ENCODE measurements around the gene BTN1A1. TPM values are rescaled to one million over a fixed set of nuclear protein-coding genes. Genes with fewer than 3 reads are reported as not detected.
"Not testable (repeated sequence)": the region's sequence is repeated elsewhere in the genome, so short reads cannot be mapped to it uniquely, and the experiment has no call there.

BTN1A1 gene, protein sequence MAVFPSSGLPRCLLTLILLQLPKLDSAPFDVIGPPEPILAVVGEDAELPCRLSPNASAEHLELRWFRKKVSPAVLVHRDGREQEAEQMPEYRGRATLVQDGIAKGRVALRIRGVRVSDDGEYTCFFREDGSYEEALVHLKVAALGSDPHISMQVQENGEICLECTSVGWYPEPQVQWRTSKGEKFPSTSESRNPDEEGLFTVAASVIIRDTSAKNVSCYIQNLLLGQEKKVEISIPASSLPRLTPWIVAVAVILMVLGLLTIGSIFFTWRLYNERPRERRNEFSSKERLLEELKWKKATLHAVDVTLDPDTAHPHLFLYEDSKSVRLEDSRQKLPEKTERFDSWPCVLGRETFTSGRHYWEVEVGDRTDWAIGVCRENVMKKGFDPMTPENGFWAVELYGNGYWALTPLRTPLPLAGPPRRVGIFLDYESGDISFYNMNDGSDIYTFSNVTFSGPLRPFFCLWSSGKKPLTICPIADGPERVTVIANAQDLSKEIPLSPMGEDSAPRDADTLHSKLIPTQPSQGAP
- not detected for total RNA-seq

DNA sequence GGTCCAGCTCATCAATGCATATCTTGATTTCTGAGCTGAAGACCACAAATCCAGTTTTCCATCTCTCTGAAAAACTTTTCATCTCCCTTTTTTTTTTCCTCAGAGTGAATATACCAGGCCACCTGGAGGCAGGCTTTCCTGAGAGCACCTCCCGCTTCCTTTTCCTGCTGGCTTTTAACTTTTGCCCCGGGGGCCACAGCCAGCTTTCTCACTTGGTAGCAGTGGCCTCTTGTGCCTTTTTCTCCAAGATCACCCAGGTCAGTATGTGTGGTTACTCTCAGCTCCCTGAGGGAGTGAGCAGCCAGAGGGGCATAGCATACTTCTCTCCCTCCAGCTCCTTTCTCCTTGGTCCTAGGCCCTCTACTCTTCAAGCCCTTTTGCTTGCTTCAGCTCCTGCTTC is at the start of gene BTN1A1:
TSS of gene BTN1A1 (plus strand) at position 202 of the 400 bp plus-strand sequence. CDS start 984 bp downstream, outside the sequence.
- ATAC-seq: no peak
- no peak for DNase-seq (ENCODE audit: low spot score)

DNA sequence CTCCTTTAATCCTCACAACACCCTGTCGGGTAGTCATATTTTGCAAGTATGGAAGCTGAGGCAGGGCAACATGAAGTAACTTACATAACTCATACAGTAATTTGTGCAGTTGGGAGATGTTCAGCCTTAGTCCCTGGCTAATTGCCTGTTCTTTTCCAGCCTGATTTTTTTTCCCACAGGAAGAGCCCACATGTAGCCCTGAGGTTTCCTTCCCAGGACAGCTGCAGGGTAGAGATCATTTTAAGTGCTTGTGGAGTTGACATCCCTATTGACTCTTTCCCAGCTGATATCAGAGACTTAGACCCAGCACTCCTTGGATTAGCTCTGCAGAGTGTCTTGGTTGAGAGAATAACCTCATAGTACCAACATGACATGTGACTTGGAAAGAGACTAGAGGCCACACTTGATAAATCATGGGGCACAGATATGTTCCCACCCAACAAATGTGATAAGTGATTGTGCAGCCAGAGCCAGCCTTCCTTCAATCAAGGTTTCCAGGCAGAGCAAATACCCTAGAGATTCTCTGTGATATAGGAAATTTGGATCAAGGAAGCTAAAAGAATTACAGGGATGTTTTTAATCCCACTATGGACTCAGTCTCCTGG is 47.4 kb upstream of the BTN1A1 start:
- DNase-seq (ENCODE audit: low spot score) (no peak), ATAC-seq (no peak)

- ATAC-seq: no peak
- DNase-seq (ENCODE audit: low spot score): no peak
These were observed 45.5 kb upstream of the BTN1A1 start for GRCh38 chr6:26454631-26455030.

DNA sequence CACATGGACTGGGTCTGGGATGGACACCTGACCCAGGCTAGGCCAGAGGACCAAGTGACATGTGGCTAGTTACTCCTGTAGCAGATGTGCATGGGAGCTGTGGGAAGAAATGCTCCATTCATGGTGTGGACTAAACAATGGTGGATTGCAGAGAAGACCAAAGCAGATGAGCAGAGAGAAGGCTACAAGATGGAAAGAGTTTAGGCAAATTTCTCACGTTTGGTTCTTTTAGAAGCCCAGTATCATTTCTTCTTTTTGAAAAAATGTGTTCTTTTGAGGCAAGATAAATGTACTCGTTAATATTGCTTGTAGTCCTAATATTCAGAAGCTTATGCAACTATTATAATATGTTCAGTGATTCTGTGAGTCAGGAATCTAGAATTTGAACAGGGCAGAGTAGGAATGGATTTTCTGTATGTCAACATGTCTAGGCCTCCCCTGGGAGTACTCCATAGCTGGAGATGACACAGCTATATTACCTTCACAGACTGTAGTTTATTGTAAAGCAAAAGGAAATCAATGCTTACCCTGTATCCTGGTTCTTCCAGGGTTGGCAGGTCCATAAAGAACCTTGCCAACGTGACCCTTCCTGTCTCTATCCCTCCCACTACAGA is 44.6 kb upstream of the BTN1A1 start:
- DNase-seq (ENCODE audit: low spot score) (no peak), ATAC-seq (no peak)

GRCh38 chr6:26457264-26457805 is 42.8 kb upstream of the BTN1A1 start:
- no peak for DNase-seq (ENCODE audit: low spot score)
- ATAC-seq: peak; percentile 66

DNA sequence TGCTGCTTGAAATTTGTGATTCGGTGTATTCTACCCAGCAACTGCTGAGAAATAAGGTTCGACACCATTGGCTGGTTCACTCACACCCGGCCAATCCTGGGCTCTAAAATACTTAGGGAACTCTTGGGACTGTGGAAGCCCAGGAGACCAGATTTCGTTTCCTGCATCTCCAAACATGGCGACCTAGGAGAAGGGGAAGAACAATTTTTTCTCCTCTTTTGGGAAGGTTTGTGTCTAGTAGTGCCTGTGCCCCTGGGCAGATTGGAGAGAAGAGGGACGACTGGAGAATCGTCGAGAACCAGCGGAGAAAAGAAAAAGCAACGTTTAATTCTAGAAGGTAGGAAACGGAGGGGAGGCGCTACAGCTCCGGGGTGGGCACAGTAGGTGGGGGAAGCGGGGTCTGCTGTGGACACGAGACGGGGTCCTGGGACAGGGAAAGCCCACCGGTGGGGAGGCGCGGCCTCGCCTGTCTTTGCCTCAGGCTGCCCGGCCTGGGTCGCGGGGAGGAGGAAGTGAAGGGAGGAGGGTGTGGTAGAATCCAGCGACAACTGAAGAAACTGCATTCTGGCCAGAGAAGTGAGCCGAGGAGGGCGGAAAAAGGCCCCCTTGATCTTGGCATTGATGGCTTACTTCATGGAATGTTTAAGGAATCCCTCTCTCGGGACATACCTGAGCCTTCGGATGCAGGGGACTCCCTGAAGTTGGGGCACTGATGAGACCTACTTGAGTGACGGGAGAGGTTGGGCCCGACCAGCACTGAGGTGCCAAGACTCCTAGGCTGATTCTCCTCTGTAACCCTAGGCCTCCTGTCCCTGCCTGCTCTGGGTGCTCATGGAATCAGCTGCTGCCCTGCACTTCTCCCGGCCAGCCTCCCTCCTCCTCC is 42.1 kb upstream of the BTN1A1 start, which contains the start of gene BTN2A1:
TSS of gene BTN2A1 (plus strand) at position 150 of the 883 bp plus-strand sequence. CDS start at position 832, 682 bp downstream.
- ATAC-seq (peak; percentile 98), DNase-seq (ENCODE audit: low spot score) (peak; percentile 75)

DNA sequence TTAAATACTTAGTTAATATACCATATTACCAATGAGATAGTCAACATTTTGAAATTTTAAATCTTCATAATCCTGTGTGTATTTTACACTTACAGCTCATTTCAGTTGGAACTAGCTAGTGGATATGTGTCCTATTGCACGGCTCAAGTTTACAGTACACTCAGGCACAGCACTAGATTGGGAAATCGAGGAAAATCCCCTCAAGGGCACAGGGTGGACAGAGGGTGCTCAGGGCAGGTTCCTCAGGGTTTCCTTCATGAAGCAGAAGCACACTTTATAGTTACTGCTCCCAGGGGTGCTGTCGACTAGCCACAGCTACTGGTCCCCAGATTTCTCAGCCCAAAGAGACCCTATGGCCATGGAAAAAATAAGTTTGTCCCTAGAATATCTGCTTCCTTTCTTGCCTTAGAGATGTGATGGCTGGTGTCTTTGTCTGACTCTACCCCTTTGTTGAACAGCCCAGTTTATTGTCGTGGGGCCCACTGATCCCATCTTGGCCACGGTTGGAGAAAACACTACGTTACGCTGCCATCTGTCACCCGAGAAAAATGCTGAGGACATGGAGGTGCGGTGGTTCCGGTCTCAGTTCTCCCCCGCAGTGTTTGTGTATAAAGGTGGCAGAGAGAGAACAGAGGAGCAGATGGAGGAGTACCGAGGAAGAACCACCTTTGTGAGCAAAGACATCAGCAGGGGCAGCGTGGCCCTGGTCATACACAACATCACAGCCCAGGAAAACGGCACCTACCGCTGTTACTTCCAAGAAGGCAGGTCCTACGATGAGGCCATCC is 40.9 kb upstream of the BTN1A1 start:
- ATAC-seq (no peak), DNase-seq (ENCODE audit: low spot score) (no peak)

DNA sequence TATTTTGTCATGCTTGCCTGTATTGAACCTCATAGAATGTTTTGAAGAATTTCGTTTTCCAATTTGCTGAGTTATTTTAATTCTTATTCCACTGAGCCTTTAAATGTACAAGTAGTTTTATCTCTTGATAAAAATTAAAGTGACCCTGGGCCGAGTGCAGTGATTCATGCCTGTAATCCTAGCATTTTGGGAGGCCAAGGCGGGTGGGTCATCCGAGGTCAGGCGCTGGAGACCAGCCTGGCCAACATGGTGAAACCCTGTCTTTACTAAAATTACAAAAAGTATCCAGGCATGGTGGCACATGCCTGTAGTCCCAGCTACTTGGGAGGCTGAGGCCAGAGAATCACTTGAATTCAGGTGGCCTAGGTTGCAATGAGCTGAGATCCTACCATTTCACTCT is 38.8 kb upstream of the BTN1A1 start:
- not testable (repeated sequence) for DNase-seq (ENCODE audit: low spot score); ATAC-seq

GRCh38 chr6:26464014-26464413 is 36.1 kb upstream of the BTN1A1 start:
- DNase-seq (ENCODE audit: low spot score): no peak
- no peak for ATAC-seq

GRCh38 chr6:26464416-26465131 is 35.5 kb upstream of the BTN1A1 start:
- no peak for ATAC-seq
- no peak for DNase-seq (ENCODE audit: low spot score)

GRCh38 chr6:26465776-26466175 is 34.3 kb upstream of the BTN1A1 start:
- DNase-seq (ENCODE audit: low spot score): no peak

GRCh38 chr6:26468829-26469228 is 31.3 kb upstream of the BTN1A1 start:
- ATAC-seq: no peak
- no peak for DNase-seq (ENCODE audit: low spot score)

More at GRCh38 chr6:26465776-26466175, 34.3 kb upstream of the BTN1A1 start:
- no peak for ATAC-seq

DNA sequence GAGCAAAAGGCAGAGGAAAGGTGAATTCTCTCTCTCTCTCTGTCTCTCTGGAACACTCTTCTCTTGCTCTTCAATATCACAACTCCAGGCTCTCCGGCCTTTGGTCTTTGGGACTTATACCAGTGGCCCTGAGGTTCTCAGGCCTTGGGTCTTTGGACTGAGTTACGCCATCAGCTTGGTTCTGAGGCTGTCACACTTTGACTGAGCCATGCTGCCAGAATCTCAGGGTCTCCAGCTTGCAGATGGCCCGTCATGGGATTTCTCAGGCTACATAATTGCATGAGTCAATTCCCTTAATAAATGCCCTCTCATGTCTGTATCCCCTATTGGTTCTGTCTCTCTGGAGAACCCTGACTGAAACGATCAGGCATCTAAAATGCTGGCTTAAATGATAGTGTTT is 29.5 kb upstream of the BTN1A1 start:
- no peak for ATAC-seq

GRCh38 chr6:26471970-26472369 is 28.1 kb upstream of the BTN1A1 start:
- DNase-seq (ENCODE audit: low spot score) (no peak), ATAC-seq (no peak)

More for the DNA sequence above, 29.5 kb upstream of the BTN1A1 start:
- DNase-seq (ENCODE audit: low spot score): no peak

- ATAC-seq (no peak), DNase-seq (ENCODE audit: low spot score) (no peak)
These were observed 27.4 kb upstream of the BTN1A1 start for GRCh38 chr6:26472549-26473290.

- ATAC-seq: no peak
- no peak for DNase-seq (ENCODE audit: low spot score)
These were observed 26.7 kb upstream of the BTN1A1 start for GRCh38 chr6:26473429-26473757.

- peak; percentile 95 for ATAC-seq
- DNase-seq (ENCODE audit: low spot score): peak; percentile 80
These were observed 26.2 kb upstream of the BTN1A1 start for GRCh38 chr6:26473758-26474438.

All from left lobe of liver (tissue), 2 donors.